Measurements from ENCODE around the gene TAOK3. TPM values are rescaled to one million over a fixed set of nuclear protein-coding genes. Genes with fewer than 3 reads are reported as not detected.
A peak's percentile ranks its signal among the peaks of the same experiment; 100 is the strongest.
"Not testable (repeated sequence)": the region's sequence is repeated elsewhere in the genome, so short reads cannot be mapped to it uniquely, and the experiment has no call there.

The TAOK3 gene
- total and polyA plus RNA-seq, 2 of the 4 experiments (the other 2 are of a cell fraction): 26.3 to 54.5 TPM

DNA sequence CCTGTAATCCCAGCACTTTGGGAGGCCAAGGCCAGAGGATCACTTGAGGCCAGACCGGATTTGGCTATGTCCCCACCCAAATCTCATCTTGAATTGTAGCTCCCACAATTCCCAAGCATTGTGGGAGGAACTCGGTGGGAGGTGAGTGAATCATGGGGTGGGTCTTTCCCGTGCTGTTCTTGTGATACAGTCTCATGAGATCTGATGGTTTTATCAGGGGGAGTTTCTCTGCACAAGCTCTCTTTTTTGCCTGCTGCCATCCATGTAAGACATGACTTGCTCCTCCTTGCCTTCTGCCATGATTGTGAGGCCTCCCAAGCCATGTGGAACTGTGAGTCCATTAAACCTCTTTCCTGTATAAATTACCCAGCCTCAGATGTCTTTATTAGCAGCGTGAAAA, 18.2 kb downstream of the TAOK3 start:
- H2AK9ac ChIP-seq (replicated peaks; ENCODE audit: low read depth, low read length, poor library complexity); H2AFZ ChIP-seq (replicated peaks; ENCODE audit: low read length, poor library complexity); dilution Hi-C loops (cut with HindIII; ENCODE audit: low sequenced_read_pairs, unreplicated experiment); H4K8ac ChIP-seq (ENCODE audit: low read depth in 2 of 2, low read length in 2 of 2); H3K56ac ChIP-seq (ENCODE audit: extremely low read depth, insufficient read depth, low read length); H3K27me3 ChIP-seq (ENCODE audit: control insufficient read depth, insufficient read depth, low read length); H2BK5ac ChIP-seq (ENCODE audit: low read depth, low read length, poor library complexity, severe bottlenecking); H3K4me1 ChIP-seq (ENCODE audit: control insufficient read depth, insufficient read depth, low read length); H3K4me3 ChIP-seq (ENCODE audit: insufficient read depth, low read depth, low read length); H3K36me3 ChIP-seq (ENCODE audit: control insufficient read depth, insufficient read depth, low read length); H3K18ac ChIP-seq (ENCODE audit: low read depth, low read length); BruUV-seq (replicated peaks); H3K9ac ChIP-seq (ENCODE audit: low read depth, low read length); H2BK120ac ChIP-seq (ENCODE audit: low read depth, low read length); H3K9me1 ChIP-seq (ENCODE audit: insufficient read depth, low read length); H4K91ac ChIP-seq (ENCODE audit: insufficient read depth, low read depth, low read length); H3K27ac ChIP-seq (ENCODE audit: insufficient read depth, low read length); POLR2A ChIA-PET (ENCODE audit: unreplicated experiment); H2BK15ac ChIP-seq (ENCODE audit: low read depth, low read length); H4K5ac ChIP-seq (ENCODE audit: low read depth, low read length); intact Hi-C loops (cut with micrococcal nuclease); H3K23ac ChIP-seq (ENCODE audit: low read depth, low read length); H3K4me2 ChIP-seq (ENCODE audit: low read depth, low read length); H3K14ac ChIP-seq (replicated peaks; ENCODE audit: low read depth, low read length); H2BK20ac ChIP-seq (ENCODE audit: low read depth, low read length); H4K20me1 ChIP-seq (ENCODE audit: insufficient read depth, low read length); DNase-seq; ATAC-seq (ENCODE audit: low read depth); H3K9me3 ChIP-seq (ENCODE audit: control insufficient read depth, insufficient read depth, low read length): not testable (repeated sequence)
- H2AK5ac ChIP-seq (ENCODE audit: low read depth, low read length): 0 out of 2 replicates have a peak overlapping the region, but pooled peaks have one; percentile 17
- CTCF ChIA-PET: interaction anchor here (0.8 to 2.5 kb wide), 3 partner anchors 9 to 84 kb away, joined by 3 to 10 read pairs (median 3); partner anchors contain the start of gene SUDS3
- in situ Hi-C loops (cut with MboI; ENCODE audit: low sequenced_read_pairs): loop anchor here (25.0 kb wide), 1 partner anchor 1758 kb away; the partner anchor contains the start of gene RAB35
- H3K4ac ChIP-seq (ENCODE audit: low read depth, low read length): peak overlapping the region; percentile 51; the same call in 1 of the 2 replicates
- peaks cover 24 to 54% of the 10 kb centered on the region in 2 experiments for H3K79me1 ChIP-seq (ENCODE audit: low read depth in 1 of 2, low read length in 2 of 2)
- no CpG with 5 or more reads among the region's 4 CpGs for WGBS, 2 experiments (ENCODE audit: extremely low coverage in 2 of 2, insufficient read length in 1 of 2)
